Endometrium (tissue), 2 donors: ENCODE data around the gene AP3S2.
"Not testable (repeated sequence)": the region's sequence is repeated elsewhere in the genome, so short reads cannot be mapped to it uniquely, and the experiment has no call there.

Experiments used
- FAIRE-seq: peaks from 2 replicates; lab custom pipeline; 2012; peaks lifted over from hg19 to GRCh38; lab: Jason Lieb, UNC
- donor health status: control.
- donor health status: control.

Gene AP3S2

GRCh38 chr15:89903015-89903857 is 9.4 kb upstream of the AP3S2 start:
- no peak for FAIRE-seq

- no peak for FAIRE-seq
Observed at GRCh38 chr15:89900849-89901248, 7.1 kb upstream of the AP3S2 start.

- no peak for FAIRE-seq
Observed at GRCh38 chr15:89899951-89900567, 6.3 kb upstream of the AP3S2 start.

GRCh38 chr15:89899295-89899945 is 5.6 kb upstream of the AP3S2 start:
- no peak for FAIRE-seq

GRCh38 chr15:89898614-89899294 is 5.0 kb upstream of the AP3S2 start:
- no peak for FAIRE-seq

GRCh38 chr15:89898146-89898545 is 4.4 kb upstream of the AP3S2 start:
- FAIRE-seq: no peak

GRCh38 chr15:89893027-89893426 is 767 bp downstream of the AP3S2 start:
- no peak for FAIRE-seq

GRCh38 chr15:89888214-89888804 is 5.5 kb downstream of the AP3S2 start:
- no peak for FAIRE-seq

GRCh38 chr15:89885611-89886010 is 8.2 kb downstream of the AP3S2 start:
- no peak for FAIRE-seq

GRCh38 chr15:89885179-89885578 is 8.6 kb downstream of the AP3S2 start:
- FAIRE-seq: not testable (repeated sequence)

GRCh38 chr15:89883518-89883917 is 10.3 kb downstream of the AP3S2 start:
- no peak for FAIRE-seq

GRCh38 chr15:89880727-89881126 is 13.1 kb downstream of the AP3S2 start:
- no peak for FAIRE-seq

GRCh38 chr15:89878323-89878722 is 15.5 kb downstream of the AP3S2 start:
- no peak for FAIRE-seq

- no peak for FAIRE-seq
Observed at GRCh38 chr15:89877083-89877425, 16.7 kb downstream of the AP3S2 start.

GRCh38 chr15:89876396-89877082 is 17.3 kb downstream of the AP3S2 start:
- no peak for FAIRE-seq

- FAIRE-seq: no peak
Observed at GRCh38 chr15:89875741-89876140, 18.1 kb downstream of the AP3S2 start.

- no peak for FAIRE-seq
Observed at GRCh38 chr15:89874926-89875564, 18.7 kb downstream of the AP3S2 start.

- no peak for FAIRE-seq
Observed at GRCh38 chr15:89870688-89871288, 23.0 kb downstream of the AP3S2 start.

- FAIRE-seq: no peak
Observed at GRCh38 chr15:89870006-89870405, 23.8 kb downstream of the AP3S2 start.

GRCh38 chr15:89869490-89869889 is 24.3 kb downstream of the AP3S2 start:
- not testable (repeated sequence) for FAIRE-seq
